ENCODE data around the gene MIF4GD.
"Not testable (repeated sequence)": the region's sequence is repeated elsewhere in the genome, so short reads cannot be mapped to it uniquely, and the experiment has no call there.

The MIF4GD gene

DNA sequence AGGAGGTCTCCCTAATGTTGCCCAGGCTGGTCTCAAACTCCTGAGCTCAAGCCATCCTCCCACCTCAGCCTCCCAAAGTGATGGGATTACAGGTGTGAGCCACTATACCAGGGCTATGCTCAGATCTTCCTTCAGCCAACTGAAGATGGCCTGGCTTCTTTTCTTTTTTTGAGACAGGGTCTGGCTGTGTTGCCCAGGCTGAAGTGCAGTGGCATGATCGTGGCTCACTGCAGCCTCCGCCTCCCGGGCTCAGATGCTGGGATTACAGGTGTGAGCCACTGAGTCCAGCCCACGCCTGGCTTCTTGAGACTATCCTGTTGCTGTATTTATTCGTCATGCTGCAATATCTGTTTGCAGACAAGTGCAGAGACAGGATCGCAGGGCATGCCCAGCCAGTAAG lies 14.1 kb upstream of the MIF4GD start:
- TF ChIP-seq, protein P1, sequence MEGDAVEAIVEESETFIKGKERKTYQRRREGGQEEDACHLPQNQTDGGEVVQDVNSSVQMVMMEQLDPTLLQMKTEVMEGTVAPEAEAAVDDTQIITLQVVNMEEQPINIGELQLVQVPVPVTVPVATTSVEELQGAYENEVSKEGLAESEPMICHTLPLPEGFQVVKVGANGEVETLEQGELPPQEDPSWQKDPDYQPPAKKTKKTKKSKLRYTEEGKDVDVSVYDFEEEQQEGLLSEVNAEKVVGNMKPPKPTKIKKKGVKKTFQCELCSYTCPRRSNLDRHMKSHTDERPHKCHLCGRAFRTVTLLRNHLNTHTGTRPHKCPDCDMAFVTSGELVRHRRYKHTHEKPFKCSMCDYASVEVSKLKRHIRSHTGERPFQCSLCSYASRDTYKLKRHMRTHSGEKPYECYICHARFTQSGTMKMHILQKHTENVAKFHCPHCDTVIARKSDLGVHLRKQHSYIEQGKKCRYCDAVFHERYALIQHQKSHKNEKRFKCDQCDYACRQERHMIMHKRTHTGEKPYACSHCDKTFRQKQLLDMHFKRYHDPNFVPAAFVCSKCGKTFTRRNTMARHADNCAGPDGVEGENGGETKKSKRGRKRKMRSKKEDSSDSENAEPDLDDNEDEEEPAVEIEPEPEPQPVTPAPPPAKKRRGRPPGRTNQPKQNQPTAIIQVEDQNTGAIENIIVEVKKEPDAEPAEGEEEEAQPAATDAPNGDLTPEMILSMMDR (conservative IDR thresholded peaks at IDR 0.05; ENCODE audit: low read depth, low read length) = no peak
- H2AFZ ChIP-seq (ENCODE audit: low read depth) = no peak overlapping the region
- no peak overlapping the region for H3K4me3 ChIP-seq (IDR thresholded peaks at IDR 0.05; ENCODE audit: insufficient read depth, low read depth, low read length)
- peaks cover 24% of the 10 kb centered on the region for H3K79me2 ChIP-seq (ENCODE audit: insufficient read depth, low read depth)
- no peak overlapping the region for H3K4me2 ChIP-seq
- peaks cover 15% of the 10 kb centered on the region; the same call in 1 of the 2 replicates for H3K36me3 ChIP-seq (ENCODE audit: insufficient read depth)
- H3K4me1 ChIP-seq (ENCODE audit: low read depth, poor library complexity, severe bottlenecking) = peaks cover 10% of the 10 kb centered on the region
- no peaks in the 10 kb centered on the region for H3K27me3 ChIP-seq (ENCODE audit: insufficient read depth, low read depth)
- no peaks in the 10 kb centered on the region; the same call in 1 of the 2 replicates for H4K20me1 ChIP-seq (ENCODE audit: insufficient read depth)
- H3K27ac ChIP-seq = no peak overlapping the region
- H3K9ac ChIP-seq = no peak overlapping the region

DNA sequence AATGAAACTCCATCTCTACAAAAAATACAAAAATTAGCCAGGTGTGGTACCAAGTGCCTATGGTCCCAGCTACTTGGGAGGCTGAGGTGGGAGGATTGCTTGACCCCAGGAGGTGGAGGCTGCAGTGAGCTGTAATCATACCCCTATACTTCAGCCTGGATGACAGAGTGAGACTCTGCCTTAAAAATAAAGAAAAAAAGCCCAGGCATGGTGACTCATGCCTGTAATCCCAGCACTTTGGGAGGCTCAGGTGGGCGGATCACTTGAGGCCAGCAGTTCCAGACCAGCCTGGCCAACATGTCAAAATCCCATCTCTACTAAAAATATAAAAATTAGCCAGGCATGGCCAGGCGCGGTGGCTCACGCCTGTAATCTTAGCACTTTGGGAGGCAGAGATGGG lies 9.2 kb upstream of the MIF4GD start:
- not testable (repeated sequence) for H3K27ac ChIP-seq; H3K4me2 ChIP-seq; H3K79me2 ChIP-seq (ENCODE audit: insufficient read depth, low read depth); H3K9ac ChIP-seq; H3K27me3 ChIP-seq (ENCODE audit: insufficient read depth, low read depth); H3K4me3 ChIP-seq (IDR thresholded peaks at IDR 0.05; ENCODE audit: insufficient read depth, low read depth, low read length); H3K4me1 ChIP-seq (ENCODE audit: low read depth, poor library complexity, severe bottlenecking); H3K36me3 ChIP-seq (ENCODE audit: insufficient read depth); H2AFZ ChIP-seq (ENCODE audit: low read depth); H4K20me1 ChIP-seq (ENCODE audit: insufficient read depth)

DNA sequence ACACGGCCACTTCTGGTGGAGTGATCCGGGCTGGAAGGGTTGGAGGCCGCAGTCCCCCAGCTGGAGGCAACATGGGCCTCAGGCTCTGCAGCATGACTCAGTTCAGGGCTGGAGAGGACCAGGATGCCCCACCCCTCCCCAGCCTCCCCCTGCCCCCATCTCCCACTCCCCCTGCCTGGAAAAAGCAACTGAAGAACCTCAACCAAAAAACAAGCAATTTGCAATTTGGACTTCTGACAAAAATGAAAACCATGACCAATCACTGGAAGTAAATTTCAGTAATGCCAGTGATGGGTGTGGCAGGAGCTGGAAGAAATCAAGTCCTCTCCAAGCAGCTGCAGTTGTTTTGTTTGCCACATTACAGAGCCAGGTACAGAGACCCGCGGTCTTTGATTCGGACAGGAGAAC lies 6.6 kb upstream of the MIF4GD start:
- H3K4me3 ChIP-seq (IDR thresholded peaks at IDR 0.05; ENCODE audit: insufficient read depth, low read depth, low read length) = no peak overlapping the region
- H3K36me3 ChIP-seq (ENCODE audit: insufficient read depth) = peaks cover 4% of the 10 kb centered on the region; the same call in 1 of the 2 replicates
- TF ChIP-seq, protein P1 (conservative IDR thresholded peaks at IDR 0.05; ENCODE audit: low read depth, low read length) = no peak
- H4K20me1 ChIP-seq (ENCODE audit: insufficient read depth) = no peaks in the 10 kb centered on the region
- H3K9ac ChIP-seq = no peak overlapping the region
- H3K4me1 ChIP-seq (ENCODE audit: low read depth, poor library complexity, severe bottlenecking) = peaks cover 2% of the 10 kb centered on the region
- no peaks in the 10 kb centered on the region; the same call in 1 of the 2 replicates for H3K79me2 ChIP-seq (ENCODE audit: insufficient read depth, low read depth)
- H3K27me3 ChIP-seq (ENCODE audit: insufficient read depth, low read depth) = no peaks in the 10 kb centered on the region
- no peak overlapping the region for H3K27ac ChIP-seq
- no peak overlapping the region for H3K4me2 ChIP-seq
- no peak overlapping the region for H2AFZ ChIP-seq (ENCODE audit: low read depth)

DNA sequence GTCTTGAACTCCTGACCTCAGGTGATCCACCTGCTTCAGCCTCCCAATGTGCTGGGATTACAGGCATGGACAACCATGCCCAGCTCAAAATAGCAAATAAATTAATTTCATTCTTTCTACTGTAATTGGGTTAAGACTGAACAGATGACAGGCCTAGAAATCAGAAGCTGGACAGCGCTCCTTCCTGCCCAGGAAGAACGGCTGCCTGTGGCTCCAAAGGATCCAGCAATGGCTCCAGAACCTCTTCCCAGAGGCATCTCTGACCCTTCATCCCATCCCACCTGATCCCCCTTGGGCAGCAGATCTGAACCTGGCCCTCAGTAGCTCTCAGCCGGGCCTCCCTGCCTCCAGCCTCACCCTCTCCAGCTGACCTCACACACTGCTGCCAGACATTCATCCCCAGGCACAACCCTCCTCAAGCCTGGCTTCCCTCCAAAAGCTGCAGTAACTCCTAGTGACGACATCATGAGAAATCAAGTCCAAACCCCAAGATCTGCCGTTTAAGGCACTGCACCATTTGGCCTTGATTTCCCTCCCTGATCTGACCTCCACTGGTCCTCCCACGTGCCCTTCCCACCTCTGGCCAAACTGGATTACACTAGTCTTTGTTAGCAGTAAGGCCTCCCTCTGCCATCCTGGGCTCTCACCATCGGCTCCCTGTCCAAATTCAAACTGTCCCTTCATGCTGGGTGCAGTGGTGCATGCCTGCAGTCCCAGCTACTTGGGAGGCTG lies 3.1 kb upstream of the MIF4GD start:
- no peaks in the 10 kb centered on the region; the same call in 1 of the 2 replicates for H3K36me3 ChIP-seq (ENCODE audit: insufficient read depth)
- H2AFZ ChIP-seq (ENCODE audit: low read depth) = no peak overlapping the region
- peaks cover 9% of the 10 kb centered on the region; the same call in 1 of the 2 replicates for H3K79me2 ChIP-seq (ENCODE audit: insufficient read depth, low read depth)
- no peak overlapping the region for H3K4me3 ChIP-seq (IDR thresholded peaks at IDR 0.05; ENCODE audit: insufficient read depth, low read depth, low read length)
- H3K27me3 ChIP-seq (ENCODE audit: insufficient read depth, low read depth) = no peaks in the 10 kb centered on the region
- H3K4me1 ChIP-seq (ENCODE audit: low read depth, poor library complexity, severe bottlenecking) = peaks cover 21% of the 10 kb centered on the region
- no peak overlapping the region for H3K27ac ChIP-seq
- no peak overlapping the region for H3K9ac ChIP-seq
- TF ChIP-seq, protein P1 (conservative IDR thresholded peaks at IDR 0.05; ENCODE audit: low read depth, low read length) = no peak
- no peak overlapping the region for H3K4me2 ChIP-seq
- H4K20me1 ChIP-seq (ENCODE audit: insufficient read depth) = no peaks in the 10 kb centered on the region

DNA sequence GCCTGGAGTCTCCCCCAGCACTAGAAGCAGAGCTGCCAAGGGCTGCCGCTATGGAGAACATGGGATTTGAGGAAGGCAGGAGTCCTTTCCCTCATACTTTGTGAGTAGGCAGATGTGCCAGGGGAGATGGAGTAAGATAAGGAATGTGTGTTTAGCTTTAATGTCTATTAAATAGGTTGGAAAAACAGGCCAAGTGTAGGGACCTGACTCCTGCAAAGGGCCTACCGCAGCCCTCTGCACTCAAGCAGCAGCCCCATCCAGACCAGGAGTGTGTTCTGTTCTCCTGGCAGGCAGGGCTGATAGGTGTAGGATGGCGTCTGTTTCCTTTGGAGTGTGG lies 1.8 kb upstream of the MIF4GD start:
- Histone ChIP-seq H3K27ac (no peak overlapping the region), H3K9ac (no peak overlapping the region; the same call in 1 of the 2 replicates), H3K79me2 (ENCODE audit: insufficient read depth, low read depth) (peaks cover 9% of the 10 kb centered on the region; the same call in 1 of the 2 replicates), H4K20me1 (ENCODE audit: insufficient read depth) (no peaks in the 10 kb centered on the region), H3K36me3 (ENCODE audit: insufficient read depth) (no peaks in the 10 kb centered on the region; the same call in 1 of the 2 replicates), H3K27me3 (ENCODE audit: insufficient read depth, low read depth) (no peaks in the 10 kb centered on the region), H3K4me1 (ENCODE audit: low read depth, poor library complexity, severe bottlenecking) (peaks cover 34% of the 10 kb centered on the region), H3K4me2 (peak overlapping the region; percentile 92; the same call in 1 of the 2 replicates), H2AFZ (ENCODE audit: low read depth) (no peak overlapping the region), H3K4me3 (IDR thresholded peaks at IDR 0.05; ENCODE audit: insufficient read depth, low read depth, low read length) (no peak overlapping the region)
- TF ChIP-seq, protein P1 (conservative IDR thresholded peaks at IDR 0.05; ENCODE audit: low read depth, low read length) = no peak
